SK-N-SH treated with all-trans-retinoic acid at 6 μM for 48 hours (cell line): ENCODE measurements around the gene MALRD1.

Source experiments
- ATAC-seq: fragments of 200-7000 bp; cut with Tn5 transposase; 3 replicates; pipeline ENCODE4 v1.9.1; 2020; ENCODE audit warnings: mild to moderate bottlenecking, moderate library complexity
- ARNTL ChIP-seq: fragments of 450-650 bp; formaldehyde crosslinking; IDR thresholded peaks from 2 replicates; pipeline ENCODE4 v1.5.0; 2020; ENCODE audit warnings: low read depth, mild to moderate bottlenecking, moderate library complexity, borderline replicate concordance
- BACH2 ChIP-seq: fragments of 250-450 bp; sonication (Bioruptor Pico); IDR thresholded peaks from 2 replicates; pipeline ENCODE4 v1.9.0; 2021; ENCODE audit warnings: mild to moderate bottlenecking, borderline replicate concordance
- CSDC2 ChIP-seq: fragments of 250-450 bp; sonication (Bioruptor Pico); IDR thresholded peaks from 2 replicates; pipeline ENCODE4 v1.5.0; 2020; ENCODE audit warnings: mild to moderate bottlenecking, moderate library complexity
- ESRRG ChIP-seq: fragments of 250-450 bp; sonication (Bioruptor Pico); IDR thresholded peaks from 2 replicates; pipeline ENCODE4 v1.6.1; 2021; ENCODE audit warnings: mild to moderate bottlenecking
- GLIS3 ChIP-seq: fragments of 250-450 bp; sonication (Bioruptor Pico); IDR thresholded peaks from 2 replicates; pipeline ENCODE4 v1.5.0; 2020; ENCODE audit warnings: mild to moderate bottlenecking, moderate library complexity
- ISL1 ChIP-seq: fragments of 250-450 bp; sonication (Bioruptor Pico); IDR thresholded peaks from 2 replicates; pipeline ENCODE4 v2.1.2; 2022; ENCODE audit warnings: mild to moderate bottlenecking, moderate library complexity
- OSR1 ChIP-seq: fragments of 250-450 bp; sonication (Bioruptor Pico); IDR thresholded peaks from 2 replicates; pipeline ENCODE4 v1.8.0; 2022; ENCODE audit warnings: moderate library complexity, mild to moderate bottlenecking, inconsistent platforms
- PATZ1 ChIP-seq: fragments of 250-450 bp; sonication (Bioruptor Pico); IDR thresholded peaks from 2 replicates; pipeline ENCODE4 v1.8.0; 2020; ENCODE audit warnings: mild to moderate bottlenecking, moderate library complexity, borderline replicate concordance
- POU6F1 ChIP-seq: fragments of 250-450 bp; sonication (Bioruptor Pico); IDR thresholded peaks from 2 replicates; pipeline ENCODE4 v1.8.0; 2021; ENCODE audit warnings: low read depth, mild to moderate bottlenecking, moderate library complexity, borderline replicate concordance
- RARB ChIP-seq: fragments of 250-450 bp; sonication (Bioruptor Pico); IDR thresholded peaks from 2 replicates; pipeline ENCODE4 v1.8.0; 2021; ENCODE audit warnings: mild to moderate bottlenecking, moderate library complexity
- SNAI2 ChIP-seq: fragments of 250-450 bp; sonication (Bioruptor Pico); IDR thresholded peaks from 2 replicates; pipeline ENCODE4 v1.5.0; 2020; ENCODE audit warnings: mild to moderate bottlenecking, moderate library complexity
- TCF4 ChIP-seq: fragments of 250-450 bp; sonication (Bioruptor Pico); IDR thresholded peaks from 2 replicates; pipeline ENCODE4 v1.8.0; 2021; ENCODE audit warnings: mild to moderate bottlenecking, moderate library complexity, borderline replicate concordance
- TOX ChIP-seq: fragments of 250-450 bp; sonication (Bioruptor Pico); IDR thresholded peaks from 2 replicates; pipeline ENCODE4 v1.8.0; 2021; ENCODE audit warnings: mild to moderate bottlenecking, moderate library complexity, borderline replicate concordance
- TSHZ2 ChIP-seq: fragments of 250-450 bp; sonication (Bioruptor Pico); IDR thresholded peaks from 2 replicates; pipeline ENCODE4 v1.5.0; 2020; ENCODE audit warnings: mild to moderate bottlenecking, moderate library complexity
- ZFP3 ChIP-seq: fragments of 250-450 bp; sonication (Bioruptor Pico); IDR thresholded peaks from 2 replicates; pipeline ENCODE4 v1.5.0; 2020; ENCODE audit warnings: mild to moderate bottlenecking, moderate library complexity
- ZFP30 ChIP-seq: fragments of 450-650 bp; formaldehyde crosslinking; IDR thresholded peaks from 2 replicates; pipeline ENCODE4 v1.5.0; 2022; ENCODE audit warnings: mild to moderate bottlenecking, moderate library complexity
- ZNF565 ChIP-seq: fragments of 450-650 bp; formaldehyde crosslinking; conservative IDR thresholded peaks from 2 replicates; pipeline ENCODE4 v1.5.0; 2020; ENCODE audit warnings: low read depth, mild to moderate bottlenecking, moderate library complexity
- ZNF8 ChIP-seq: fragments of 450-650 bp; formaldehyde crosslinking; IDR thresholded peaks from 2 replicates; pipeline ENCODE4 v1.5.0; 2020; ENCODE audit warnings: mild to moderate bottlenecking, moderate library complexity
- TF ChIP-seq, protein P1 (sequence below): fragments of 250-450 bp; sonication (Bioruptor Pico); IDR thresholded peaks from 2 replicates; pipeline ENCODE4 v1.5.1; 2021; ENCODE audit warnings: mild to moderate bottlenecking, moderate library complexity
- TF ChIP-seq, protein P2 (sequence below): fragments of 250-450 bp; sonication (Bioruptor Pico); IDR thresholded peaks from 2 replicates; pipeline ENCODE4 v1.5.1; 2020; ENCODE audit warnings: low read depth, mild to moderate bottlenecking, moderate library complexity

The MALRD1 gene

GRCh38 chr10:19290770-19291169 lies 242.2 kb downstream of the MALRD1 start:
- no peak for ATAC-seq
- TF ChIP-seq PATZ1, result no peak

- no peak for TF ChIP-seq CSDC2
- TF ChIP-seq GLIS3 (CRISPR knock-in tag), result no peak
- no peak for TF ChIP-seq POU6F1 (CRISPR knock-in tag)
- TF ChIP-seq TCF4 (CRISPR knock-in tag), result no peak
- no peak for TF ChIP-seq ZFP30 (CRISPR knock-in tag)
- no peak for TF ChIP-seq ZNF8 (CRISPR knock-in tag)
- TF ChIP-seq SNAI2 (CRISPR knock-in tag), result no peak
- TF ChIP-seq, protein P1, sequence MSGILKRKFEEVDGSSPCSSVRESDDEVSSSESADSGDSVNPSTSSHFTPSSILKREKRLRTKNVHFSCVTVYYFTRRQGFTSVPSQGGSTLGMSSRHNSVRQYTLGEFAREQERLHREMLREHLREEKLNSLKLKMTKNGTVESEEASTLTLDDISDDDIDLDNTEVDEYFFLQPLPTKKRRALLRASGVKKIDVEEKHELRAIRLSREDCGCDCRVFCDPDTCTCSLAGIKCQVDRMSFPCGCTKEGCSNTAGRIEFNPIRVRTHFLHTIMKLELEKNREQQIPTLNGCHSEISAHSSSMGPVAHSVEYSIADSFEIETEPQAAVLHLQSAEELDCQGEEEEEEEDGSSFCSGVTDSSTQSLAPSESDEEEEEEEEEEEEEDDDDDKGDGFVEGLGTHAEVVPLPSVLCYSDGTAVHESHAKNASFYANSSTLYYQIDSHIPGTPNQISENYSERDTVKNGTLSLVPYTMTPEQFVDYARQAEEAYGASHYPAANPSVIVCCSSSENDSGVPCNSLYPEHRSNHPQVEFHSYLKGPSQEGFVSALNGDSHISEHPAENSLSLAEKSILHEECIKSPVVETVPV (CRISPR knock-in tag), result no peak
- no peak for TF ChIP-seq ARNTL (CRISPR knock-in tag)
- TF ChIP-seq TOX (CRISPR knock-in tag), result no peak
- TF ChIP-seq BACH2 (CRISPR knock-in tag), result no peak
- TF ChIP-seq, all 23 proteins: peak for 0
- ATAC-seq, result no peak
Observed at GRCh38 chr10:19294233-19294632, 245.6 kb downstream of the MALRD1 start.

DNA sequence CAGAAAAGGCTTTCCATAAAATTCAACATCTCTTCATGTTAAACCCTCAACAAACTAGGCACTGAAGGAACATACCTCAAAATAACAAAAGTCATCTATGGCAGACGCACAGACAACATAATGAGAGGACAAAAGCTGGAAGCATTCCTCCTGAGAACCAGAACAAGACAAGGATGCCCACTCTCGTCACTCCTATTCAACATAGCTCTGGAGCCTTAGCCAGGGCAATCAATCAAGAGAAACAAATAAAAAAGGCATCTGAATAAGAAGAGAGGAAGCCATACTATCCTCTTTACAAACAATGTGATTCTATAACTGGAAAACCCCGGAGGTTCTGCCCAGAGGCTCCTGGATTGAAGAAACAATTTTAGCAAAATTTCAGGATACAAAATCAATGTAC lies 251.0 kb downstream of the MALRD1 start:
- ATAC-seq, result no peak
- TF ChIP-seq ZNF565 (CRISPR knock-in tag), result no peak
- TF ChIP-seq, protein P2, sequence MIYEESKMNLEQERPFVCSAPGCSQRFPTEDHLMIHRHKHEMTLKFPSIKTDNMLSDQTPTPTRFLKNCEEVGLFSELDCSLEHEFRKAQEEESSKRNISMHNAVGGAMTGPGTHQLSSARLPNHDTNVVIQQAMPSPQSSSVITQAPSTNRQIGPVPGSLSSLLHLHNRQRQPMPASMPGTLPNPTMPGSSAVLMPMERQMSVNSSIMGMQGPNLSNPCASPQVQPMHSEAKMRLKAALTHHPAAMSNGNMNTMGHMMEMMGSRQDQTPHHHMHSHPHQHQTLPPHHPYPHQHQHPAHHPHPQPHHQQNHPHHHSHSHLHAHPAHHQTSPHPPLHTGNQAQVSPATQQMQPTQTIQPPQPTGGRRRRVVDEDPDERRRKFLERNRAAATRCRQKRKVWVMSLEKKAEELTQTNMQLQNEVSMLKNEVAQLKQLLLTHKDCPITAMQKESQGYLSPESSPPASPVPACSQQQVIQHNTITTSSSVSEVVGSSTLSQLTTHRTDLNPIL, result no peak
- no peak for TF ChIP-seq BACH2 (CRISPR knock-in tag)
- no peak for TF ChIP-seq TCF4 (CRISPR knock-in tag)
- TF ChIP-seq RARB (CRISPR knock-in tag), result no peak
- TF ChIP-seq ZFP30 (CRISPR knock-in tag), result no peak
- TF ChIP-seq, all 23 proteins: peak for 0

GRCh38 chr10:19302117-19302516 lies 253.5 kb downstream of the MALRD1 start:
- no peak; the same call in 2 of the 3 replicates for ATAC-seq
- TF ChIP-seq TSHZ2, result no peak

GRCh38 chr10:19310066-19310465 lies 261.5 kb downstream of the MALRD1 start:
- ATAC-seq, result no peak
- no peak for TF ChIP-seq ARNTL (CRISPR knock-in tag)
- no peak for TF ChIP-seq RARB (CRISPR knock-in tag)
- no peak for TF ChIP-seq BACH2 (CRISPR knock-in tag)
- TF ChIP-seq ESRRG (CRISPR knock-in tag), result no peak
- no peak for TF ChIP-seq ISL1 (CRISPR knock-in tag)
- TF ChIP-seq OSR1 (CRISPR knock-in tag), result no peak
- no peak for TF ChIP-seq ZFP3
- TF ChIP-seq POU6F1 (CRISPR knock-in tag), result no peak
